Transverse colon (tissue), 3 donors: ENCODE measurements around the gene SYNJ1.

Experiments used
- POLR2A ChIP-seq: fragments of 450-650 bp; IDR thresholded peaks from one replicate; pipeline ENCODE4 v1.6.1; 2016; ENCODE audit warnings: antibody characterized with exemption, mild to moderate bottlenecking, moderate library complexity
- TF ChIP-seq, protein P1 (sequence below), 5 experiments: fragments of 200-600 bp in 3 of 5; fragments of 450-650 bp in 2 of 5; sonication (generic) in 3 of 5; IDR thresholded peaks; 1 replicate in 2 of 5; 2 replicates in 3 of 5; pipeline ENCODE4 v1.5.1; 2016 to 2017; ENCODE audit warnings: antibody characterized with exemption in 5 of 5, inconsistent platforms in 3 of 5, mild to moderate bottlenecking in 2 of 5, moderate library complexity in 1 of 5

DNA sequence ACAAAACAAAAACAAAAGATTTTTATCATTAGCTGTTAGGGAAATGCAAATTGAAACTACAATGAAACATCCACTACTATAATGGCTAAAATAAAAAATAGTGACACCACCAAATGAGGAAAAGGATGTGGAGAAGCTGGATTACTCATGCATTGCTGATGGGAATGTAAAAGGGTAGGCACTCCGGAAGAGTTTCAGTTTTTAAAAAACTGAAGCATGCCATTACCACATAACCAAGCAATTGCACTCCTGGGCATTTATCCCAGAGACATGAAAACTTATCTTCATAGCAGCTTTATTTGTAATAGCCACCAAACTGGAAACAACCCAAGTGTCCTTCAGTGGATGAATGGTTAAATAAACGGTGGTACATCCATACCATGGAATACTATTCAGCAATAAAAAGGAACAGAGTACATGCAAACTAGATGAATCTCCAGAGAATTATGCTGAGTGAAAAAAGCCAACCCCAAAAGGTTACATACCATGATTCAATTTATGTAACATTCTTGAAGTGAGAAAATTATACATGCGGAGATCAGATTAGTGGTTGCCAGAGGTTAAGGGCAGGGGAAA, 101.1 kb downstream of the SYNJ1 start:
- TF ChIP-seq, protein P1, sequence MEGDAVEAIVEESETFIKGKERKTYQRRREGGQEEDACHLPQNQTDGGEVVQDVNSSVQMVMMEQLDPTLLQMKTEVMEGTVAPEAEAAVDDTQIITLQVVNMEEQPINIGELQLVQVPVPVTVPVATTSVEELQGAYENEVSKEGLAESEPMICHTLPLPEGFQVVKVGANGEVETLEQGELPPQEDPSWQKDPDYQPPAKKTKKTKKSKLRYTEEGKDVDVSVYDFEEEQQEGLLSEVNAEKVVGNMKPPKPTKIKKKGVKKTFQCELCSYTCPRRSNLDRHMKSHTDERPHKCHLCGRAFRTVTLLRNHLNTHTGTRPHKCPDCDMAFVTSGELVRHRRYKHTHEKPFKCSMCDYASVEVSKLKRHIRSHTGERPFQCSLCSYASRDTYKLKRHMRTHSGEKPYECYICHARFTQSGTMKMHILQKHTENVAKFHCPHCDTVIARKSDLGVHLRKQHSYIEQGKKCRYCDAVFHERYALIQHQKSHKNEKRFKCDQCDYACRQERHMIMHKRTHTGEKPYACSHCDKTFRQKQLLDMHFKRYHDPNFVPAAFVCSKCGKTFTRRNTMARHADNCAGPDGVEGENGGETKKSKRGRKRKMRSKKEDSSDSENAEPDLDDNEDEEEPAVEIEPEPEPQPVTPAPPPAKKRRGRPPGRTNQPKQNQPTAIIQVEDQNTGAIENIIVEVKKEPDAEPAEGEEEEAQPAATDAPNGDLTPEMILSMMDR (IDR thresholded peaks at IDR 0.05): no peak
- no peak for TF ChIP-seq POLR2A
